ENCODE results near the gene C5orf15. TPM values are rescaled to one million over a fixed set of nuclear protein-coding genes. Genes with fewer than 3 reads are reported as not detected.

C5orf15 gene
- total and polyA plus RNA-seq, 4 donors: 21.2 to 32.4 (median 28.7) TPM

DNA sequence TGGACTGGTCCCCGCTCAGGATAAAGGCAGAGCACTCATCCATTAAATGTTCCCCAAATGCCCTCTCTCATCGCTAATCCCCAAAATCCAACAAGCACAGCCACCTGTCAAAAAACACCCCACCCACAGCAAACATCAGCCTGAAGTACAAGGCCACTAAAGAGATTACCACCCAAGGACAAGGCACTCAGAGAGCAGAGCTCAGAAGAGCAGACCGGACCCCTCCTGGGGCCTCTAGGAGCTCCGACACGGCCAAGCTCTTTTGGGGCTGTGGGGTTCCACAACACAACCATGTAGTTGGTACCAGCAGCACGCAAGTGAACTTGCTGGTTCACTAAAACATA, 26.5 kb upstream of the C5orf15 start:
- Histone ChIP-seq H3K36me3 (ENCODE audit: control insufficient read depth in 4 of 4, insufficient read depth in 3 of 4, low read depth in 1 of 4, low read length in 3 of 4) (peaks cover 5 to 15% (median 14%) of the 10 kb centered on the region in 4 donors), H3K27me3 (ENCODE audit: control insufficient read depth in 4 of 4, insufficient read depth in 4 of 4, low read length in 3 of 4) (no peaks in the 10 kb centered on the region), H3K9ac (ENCODE audit: low read depth in 1 of 2, low read length in 2 of 2) (no peak overlapping the region), H3K4me3 (ENCODE audit: low read depth in 1 of 3, low read length in 3 of 3) (no peak overlapping the region), H3K9me3 (ENCODE audit: control insufficient read depth in 4 of 4, low read length in 3 of 4) (no peaks in the 10 kb centered on the region), H3K27ac (ENCODE audit: low read depth in 1 of 2, low read length in 2 of 2) (no peak overlapping the region), H3K4me1 (ENCODE audit: control insufficient read depth in 4 of 4, insufficient read depth in 4 of 4, low read length in 3 of 4) (peaks cover 14 to 49% (median 32%) of the 10 kb centered on the region in 4 donors)
- DNase-seq (ENCODE audit: low spot score): no peak
- 92% methylated on average over 6 of the region's 6 CpGs for WGBS
- TF ChIP-seq GABPA (IDR thresholded peaks at IDR 0.05 in 1 of 2, conservative IDR thresholded peaks at IDR 0.05 in 1 of 2) (no peak), HNF4G (IDR thresholded peaks at IDR 0.05) (no peak), RAD21 (IDR thresholded peaks at IDR 0.05) (no peak), SP1 (IDR thresholded peaks at IDR 0.05) (no peak), FOXA2 (IDR thresholded peaks at IDR 0.05) (no peak), JUND (IDR thresholded peaks at IDR 0.05) (no peak), NR2F2 (IDR thresholded peaks at IDR 0.05) (no peak), HNF4A (conservative IDR thresholded peaks at IDR 0.05) (no peak), FOXA1 (IDR thresholded peaks at IDR 0.05) (no peak), YY1 (IDR thresholded peaks at IDR 0.05) (no peak), RXRA (IDR thresholded peaks at IDR 0.05) (no peak), TAF1 (conservative IDR thresholded peaks at IDR 0.05) (no peak), EGR1 (IDR thresholded peaks at IDR 0.05; ENCODE audit: low read depth in 2 of 2) (no peak)
- TF ChIP-seq, protein P1, sequence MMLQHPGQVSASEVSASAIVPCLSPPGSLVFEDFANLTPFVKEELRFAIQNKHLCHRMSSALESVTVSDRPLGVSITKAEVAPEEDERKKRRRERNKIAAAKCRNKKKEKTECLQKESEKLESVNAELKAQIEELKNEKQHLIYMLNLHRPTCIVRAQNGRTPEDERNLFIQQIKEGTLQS (IDR thresholded peaks at IDR 0.05): no peak
- TF ChIP-seq, protein P2, sequence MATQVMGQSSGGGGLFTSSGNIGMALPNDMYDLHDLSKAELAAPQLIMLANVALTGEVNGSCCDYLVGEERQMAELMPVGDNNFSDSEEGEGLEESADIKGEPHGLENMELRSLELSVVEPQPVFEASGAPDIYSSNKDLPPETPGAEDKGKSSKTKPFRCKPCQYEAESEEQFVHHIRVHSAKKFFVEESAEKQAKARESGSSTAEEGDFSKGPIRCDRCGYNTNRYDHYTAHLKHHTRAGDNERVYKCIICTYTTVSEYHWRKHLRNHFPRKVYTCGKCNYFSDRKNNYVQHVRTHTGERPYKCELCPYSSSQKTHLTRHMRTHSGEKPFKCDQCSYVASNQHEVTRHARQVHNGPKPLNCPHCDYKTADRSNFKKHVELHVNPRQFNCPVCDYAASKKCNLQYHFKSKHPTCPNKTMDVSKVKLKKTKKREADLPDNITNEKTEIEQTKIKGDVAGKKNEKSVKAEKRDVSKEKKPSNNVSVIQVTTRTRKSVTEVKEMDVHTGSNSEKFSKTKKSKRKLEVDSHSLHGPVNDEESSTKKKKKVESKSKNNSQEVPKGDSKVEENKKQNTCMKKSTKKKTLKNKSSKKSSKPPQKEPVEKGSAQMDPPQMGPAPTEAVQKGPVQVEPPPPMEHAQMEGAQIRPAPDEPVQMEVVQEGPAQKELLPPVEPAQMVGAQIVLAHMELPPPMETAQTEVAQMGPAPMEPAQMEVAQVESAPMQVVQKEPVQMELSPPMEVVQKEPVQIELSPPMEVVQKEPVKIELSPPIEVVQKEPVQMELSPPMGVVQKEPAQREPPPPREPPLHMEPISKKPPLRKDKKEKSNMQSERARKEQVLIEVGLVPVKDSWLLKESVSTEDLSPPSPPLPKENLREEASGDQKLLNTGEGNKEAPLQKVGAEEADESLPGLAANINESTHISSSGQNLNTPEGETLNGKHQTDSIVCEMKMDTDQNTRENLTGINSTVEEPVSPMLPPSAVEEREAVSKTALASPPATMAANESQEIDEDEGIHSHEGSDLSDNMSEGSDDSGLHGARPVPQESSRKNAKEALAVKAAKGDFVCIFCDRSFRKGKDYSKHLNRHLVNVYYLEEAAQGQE (IDR thresholded peaks at IDR 0.05): no peak
- TF ChIP-seq, protein P3, sequence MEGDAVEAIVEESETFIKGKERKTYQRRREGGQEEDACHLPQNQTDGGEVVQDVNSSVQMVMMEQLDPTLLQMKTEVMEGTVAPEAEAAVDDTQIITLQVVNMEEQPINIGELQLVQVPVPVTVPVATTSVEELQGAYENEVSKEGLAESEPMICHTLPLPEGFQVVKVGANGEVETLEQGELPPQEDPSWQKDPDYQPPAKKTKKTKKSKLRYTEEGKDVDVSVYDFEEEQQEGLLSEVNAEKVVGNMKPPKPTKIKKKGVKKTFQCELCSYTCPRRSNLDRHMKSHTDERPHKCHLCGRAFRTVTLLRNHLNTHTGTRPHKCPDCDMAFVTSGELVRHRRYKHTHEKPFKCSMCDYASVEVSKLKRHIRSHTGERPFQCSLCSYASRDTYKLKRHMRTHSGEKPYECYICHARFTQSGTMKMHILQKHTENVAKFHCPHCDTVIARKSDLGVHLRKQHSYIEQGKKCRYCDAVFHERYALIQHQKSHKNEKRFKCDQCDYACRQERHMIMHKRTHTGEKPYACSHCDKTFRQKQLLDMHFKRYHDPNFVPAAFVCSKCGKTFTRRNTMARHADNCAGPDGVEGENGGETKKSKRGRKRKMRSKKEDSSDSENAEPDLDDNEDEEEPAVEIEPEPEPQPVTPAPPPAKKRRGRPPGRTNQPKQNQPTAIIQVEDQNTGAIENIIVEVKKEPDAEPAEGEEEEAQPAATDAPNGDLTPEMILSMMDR (IDR thresholded peaks at IDR 0.05; ENCODE audit: low read depth, low read length, missing input control): no peak
- TF ChIP-seq, protein P4, sequence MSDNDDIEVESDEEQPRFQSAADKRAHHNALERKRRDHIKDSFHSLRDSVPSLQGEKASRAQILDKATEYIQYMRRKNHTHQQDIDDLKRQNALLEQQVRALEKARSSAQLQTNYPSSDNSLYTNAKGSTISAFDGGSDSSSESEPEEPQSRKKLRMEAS (IDR thresholded peaks at IDR 0.05): no peak
- TF ChIP-seq, protein P5, sequence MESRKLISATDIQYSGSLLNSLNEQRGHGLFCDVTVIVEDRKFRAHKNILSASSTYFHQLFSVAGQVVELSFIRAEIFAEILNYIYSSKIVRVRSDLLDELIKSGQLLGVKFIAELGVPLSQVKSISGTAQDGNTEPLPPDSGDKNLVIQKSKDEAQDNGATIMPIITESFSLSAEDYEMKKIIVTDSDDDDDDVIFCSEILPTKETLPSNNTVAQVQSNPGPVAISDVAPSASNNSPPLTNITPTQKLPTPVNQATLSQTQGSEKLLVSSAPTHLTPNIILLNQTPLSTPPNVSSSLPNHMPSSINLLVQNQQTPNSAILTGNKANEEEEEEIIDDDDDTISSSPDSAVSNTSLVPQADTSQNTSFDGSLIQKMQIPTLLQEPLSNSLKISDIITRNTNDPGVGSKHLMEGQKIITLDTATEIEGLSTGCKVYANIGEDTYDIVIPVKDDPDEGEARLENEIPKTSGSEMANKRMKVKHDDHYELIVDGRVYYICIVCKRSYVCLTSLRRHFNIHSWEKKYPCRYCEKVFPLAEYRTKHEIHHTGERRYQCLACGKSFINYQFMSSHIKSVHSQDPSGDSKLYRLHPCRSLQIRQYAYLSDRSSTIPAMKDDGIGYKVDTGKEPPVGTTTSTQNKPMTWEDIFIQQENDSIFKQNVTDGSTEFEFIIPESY (IDR thresholded peaks at IDR 0.05): no peak
